Osteocyte (in vitro differentiated cells): ENCODE data around the gene CCSER1. TPM values are rescaled to one million over a fixed set of nuclear protein-coding genes. Genes with fewer than 3 reads are reported as not detected.
"Not testable (repeated sequence)": the region's sequence is repeated elsewhere in the genome, so short reads cannot be mapped to it uniquely, and the experiment has no call there.

Experiments
- DNase-seq: peaks from one replicate; pipeline ENCODE4 v3.0.0; 2021; ENCODE audit warnings: mixed read lengths; ENCODE audit not compliant: unreplicated experiment; ENCODE audit errors: extremely low spot score
- H3K27ac Mint-ChIP-seq: one replicate; pipeline ENCODE4 v1.8.0; 2021; ENCODE audit warnings: mild to moderate bottlenecking, mixed read lengths; ENCODE audit not compliant: unreplicated experiment
- H3K27me3 Mint-ChIP-seq: one replicate; pipeline ENCODE4 v1.8.0; 2021; ENCODE audit warnings: mixed read lengths; ENCODE audit not compliant: unreplicated experiment
- H3K36me3 Mint-ChIP-seq: one replicate; pipeline ENCODE4 v1.8.0; 2021; ENCODE audit warnings: mixed read lengths; ENCODE audit not compliant: unreplicated experiment
- H3K4me1 Mint-ChIP-seq: one replicate; pipeline ENCODE4 v1.8.0; 2021; ENCODE audit warnings: mixed read lengths; ENCODE audit not compliant: unreplicated experiment
- H3K4me3 Mint-ChIP-seq: one replicate; pipeline ENCODE4 v1.8.0; 2021; ENCODE audit warnings: mild to moderate bottlenecking, moderate library complexity, mixed read lengths; ENCODE audit not compliant: unreplicated experiment
- H3K9me3 Mint-ChIP-seq: one replicate; pipeline ENCODE4 v1.8.0; 2021; ENCODE audit warnings: mixed read lengths; ENCODE audit not compliant: unreplicated experiment
- total RNA-seq: library from RNA; stranded (reverse); gene quantifications from 2 replicates; pipeline ENCODE4 v1.2.1, GENCODE V29; 2021
- TF ChIP-seq, protein P1 (sequence below): fragments of 200-600 bp; sonication (generic); IDR thresholded peaks from 2 replicates; pipeline ENCODE4 v1.5.0; 2021; ENCODE audit warnings: antibody characterized with exemption, mild to moderate bottlenecking, moderate library complexity

Gene CCSER1
- total RNA-seq, 1 donor from 2014 or later, result not detected

DNA sequence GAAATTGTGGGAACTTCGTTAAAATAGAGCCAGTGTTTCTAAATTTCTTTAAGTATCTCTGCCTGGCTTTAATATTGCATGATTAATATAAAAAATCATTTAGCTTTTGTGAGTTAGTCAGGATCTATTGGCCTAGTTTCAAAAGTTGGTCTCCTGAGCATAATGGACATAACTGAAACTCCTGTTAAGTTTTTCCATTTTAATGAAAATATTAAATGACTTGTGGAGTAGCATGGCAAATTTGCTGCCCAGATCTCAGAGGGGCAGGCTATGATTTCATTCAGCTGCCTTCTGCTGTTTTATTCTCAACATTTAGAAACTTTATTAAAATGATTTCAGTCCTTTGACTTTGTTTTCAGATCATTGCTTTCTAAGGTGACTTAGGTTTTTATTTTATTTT is 1213.6 kb downstream of the CCSER1 start:
- peaks cover under 1% of the 10 kb centered on the region for H3K27me3 Mint-ChIP-seq
- TF ChIP-seq, protein P1, sequence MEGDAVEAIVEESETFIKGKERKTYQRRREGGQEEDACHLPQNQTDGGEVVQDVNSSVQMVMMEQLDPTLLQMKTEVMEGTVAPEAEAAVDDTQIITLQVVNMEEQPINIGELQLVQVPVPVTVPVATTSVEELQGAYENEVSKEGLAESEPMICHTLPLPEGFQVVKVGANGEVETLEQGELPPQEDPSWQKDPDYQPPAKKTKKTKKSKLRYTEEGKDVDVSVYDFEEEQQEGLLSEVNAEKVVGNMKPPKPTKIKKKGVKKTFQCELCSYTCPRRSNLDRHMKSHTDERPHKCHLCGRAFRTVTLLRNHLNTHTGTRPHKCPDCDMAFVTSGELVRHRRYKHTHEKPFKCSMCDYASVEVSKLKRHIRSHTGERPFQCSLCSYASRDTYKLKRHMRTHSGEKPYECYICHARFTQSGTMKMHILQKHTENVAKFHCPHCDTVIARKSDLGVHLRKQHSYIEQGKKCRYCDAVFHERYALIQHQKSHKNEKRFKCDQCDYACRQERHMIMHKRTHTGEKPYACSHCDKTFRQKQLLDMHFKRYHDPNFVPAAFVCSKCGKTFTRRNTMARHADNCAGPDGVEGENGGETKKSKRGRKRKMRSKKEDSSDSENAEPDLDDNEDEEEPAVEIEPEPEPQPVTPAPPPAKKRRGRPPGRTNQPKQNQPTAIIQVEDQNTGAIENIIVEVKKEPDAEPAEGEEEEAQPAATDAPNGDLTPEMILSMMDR, result no peak
- no peaks in the 10 kb centered on the region for H3K4me1 Mint-ChIP-seq
- H3K36me3 Mint-ChIP-seq, result no peaks in the 10 kb centered on the region
- H3K9me3 Mint-ChIP-seq, result no peaks in the 10 kb centered on the region
- no peak for DNase-seq
- H3K27ac Mint-ChIP-seq, result no peak overlapping the region
- H3K4me3 Mint-ChIP-seq, result no peak overlapping the region

DNA sequence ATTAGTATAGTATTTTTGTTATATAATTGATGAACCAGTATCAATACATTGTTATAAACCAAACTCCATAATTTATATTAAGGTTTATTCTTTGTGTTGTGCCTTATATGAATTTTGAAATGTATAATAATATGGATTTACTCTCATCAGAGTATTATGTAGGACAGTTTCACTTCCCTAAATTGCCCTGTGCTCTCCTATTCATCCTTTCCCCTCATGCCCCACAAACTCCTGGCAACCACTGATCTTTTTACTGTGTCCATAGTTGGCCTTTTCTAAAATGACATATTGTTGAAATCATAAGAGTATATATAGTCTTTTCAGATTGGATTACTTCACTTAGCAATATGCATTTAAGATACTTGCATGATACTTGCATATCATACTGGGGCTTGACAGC is 1218.4 kb downstream of the CCSER1 start:
- no peak for DNase-seq
- Mint-ChIP-seq H3K4me3 (no peak overlapping the region), H3K27ac (no peak overlapping the region), H3K4me1 (no peaks in the 10 kb centered on the region), H3K36me3 (no peaks in the 10 kb centered on the region), H3K27me3 (no peaks in the 10 kb centered on the region), H3K9me3 (no peaks in the 10 kb centered on the region)
- TF ChIP-seq, protein P1, result no peak

DNA sequence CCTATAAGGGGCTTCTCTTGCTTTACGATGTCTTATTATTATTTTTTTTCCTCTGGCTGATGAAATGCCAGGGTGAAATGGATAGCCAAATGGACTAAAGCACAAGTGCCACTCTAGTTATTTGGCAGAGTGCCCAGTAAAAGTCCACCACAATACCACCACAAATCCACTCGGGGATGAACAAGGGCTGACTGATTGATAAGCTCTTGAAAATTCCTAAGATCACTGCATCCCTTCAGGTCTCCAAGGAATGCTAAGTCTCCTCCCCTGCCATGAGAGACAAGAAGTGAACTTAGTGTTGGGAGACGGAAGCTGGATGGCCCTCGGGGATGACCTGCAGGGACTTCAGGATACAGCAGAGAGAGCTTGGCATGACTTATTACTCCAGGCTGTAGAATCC is 1229.3 kb downstream of the CCSER1 start:
- not testable (repeated sequence) for H3K36me3 Mint-ChIP-seq, H3K4me3 Mint-ChIP-seq, H3K4me1 Mint-ChIP-seq, H3K27me3 Mint-ChIP-seq, DNase-seq, H3K27ac Mint-ChIP-seq
- H3K9me3 Mint-ChIP-seq, result peaks cover 18% of the 10 kb centered on the region

DNA sequence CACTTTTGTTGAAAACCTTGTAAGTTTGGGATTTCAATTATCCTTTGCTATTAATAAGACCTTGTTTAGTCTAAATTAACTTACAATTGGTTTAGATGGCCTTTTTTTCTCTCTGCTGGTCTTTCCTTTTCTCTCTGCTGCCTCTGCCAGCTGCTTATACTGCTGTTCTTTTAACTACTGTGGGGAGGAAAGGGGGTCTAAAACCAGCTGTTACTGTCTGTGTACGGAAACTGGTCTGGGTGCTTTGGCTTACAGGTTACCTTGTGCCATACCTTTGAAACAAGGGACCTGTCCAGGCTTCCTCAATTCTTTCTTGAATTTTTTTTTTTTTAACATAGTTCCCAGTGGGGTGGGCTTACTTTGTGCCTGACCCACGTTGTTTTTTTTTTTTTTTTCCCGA is 1230.8 kb downstream of the CCSER1 start:
- not testable (repeated sequence) for H3K36me3 Mint-ChIP-seq, H3K27me3 Mint-ChIP-seq, H3K4me1 Mint-ChIP-seq, H3K4me3 Mint-ChIP-seq, DNase-seq, H3K27ac Mint-ChIP-seq
- H3K9me3 Mint-ChIP-seq, result peaks cover 13% of the 10 kb centered on the region

DNA sequence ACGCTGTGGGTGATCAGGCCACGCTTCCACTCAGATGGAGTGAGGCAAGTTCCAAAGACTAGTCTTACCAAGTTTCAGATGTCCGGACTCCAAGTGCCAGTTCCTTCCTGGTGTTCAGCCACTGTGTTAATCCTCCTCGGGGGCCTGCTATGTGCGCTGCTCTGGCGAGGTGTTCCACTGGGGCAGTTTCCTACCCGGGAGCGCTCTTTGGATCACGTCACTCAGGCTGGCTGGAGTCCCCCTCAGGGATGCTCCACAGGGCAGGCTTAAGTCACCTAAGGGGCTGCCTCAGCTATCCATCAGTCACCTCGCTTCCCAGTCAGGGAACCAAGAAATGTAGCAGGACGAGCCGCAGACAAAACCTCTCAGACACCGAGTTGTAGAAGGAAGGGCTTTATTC is 1231.4 kb downstream of the CCSER1 start:
- H3K27ac Mint-ChIP-seq, H3K36me3 Mint-ChIP-seq, H3K4me3 Mint-ChIP-seq, H3K9me3 Mint-ChIP-seq, H3K27me3 Mint-ChIP-seq, DNase-seq, H3K4me1 Mint-ChIP-seq: not testable (repeated sequence)

DNA sequence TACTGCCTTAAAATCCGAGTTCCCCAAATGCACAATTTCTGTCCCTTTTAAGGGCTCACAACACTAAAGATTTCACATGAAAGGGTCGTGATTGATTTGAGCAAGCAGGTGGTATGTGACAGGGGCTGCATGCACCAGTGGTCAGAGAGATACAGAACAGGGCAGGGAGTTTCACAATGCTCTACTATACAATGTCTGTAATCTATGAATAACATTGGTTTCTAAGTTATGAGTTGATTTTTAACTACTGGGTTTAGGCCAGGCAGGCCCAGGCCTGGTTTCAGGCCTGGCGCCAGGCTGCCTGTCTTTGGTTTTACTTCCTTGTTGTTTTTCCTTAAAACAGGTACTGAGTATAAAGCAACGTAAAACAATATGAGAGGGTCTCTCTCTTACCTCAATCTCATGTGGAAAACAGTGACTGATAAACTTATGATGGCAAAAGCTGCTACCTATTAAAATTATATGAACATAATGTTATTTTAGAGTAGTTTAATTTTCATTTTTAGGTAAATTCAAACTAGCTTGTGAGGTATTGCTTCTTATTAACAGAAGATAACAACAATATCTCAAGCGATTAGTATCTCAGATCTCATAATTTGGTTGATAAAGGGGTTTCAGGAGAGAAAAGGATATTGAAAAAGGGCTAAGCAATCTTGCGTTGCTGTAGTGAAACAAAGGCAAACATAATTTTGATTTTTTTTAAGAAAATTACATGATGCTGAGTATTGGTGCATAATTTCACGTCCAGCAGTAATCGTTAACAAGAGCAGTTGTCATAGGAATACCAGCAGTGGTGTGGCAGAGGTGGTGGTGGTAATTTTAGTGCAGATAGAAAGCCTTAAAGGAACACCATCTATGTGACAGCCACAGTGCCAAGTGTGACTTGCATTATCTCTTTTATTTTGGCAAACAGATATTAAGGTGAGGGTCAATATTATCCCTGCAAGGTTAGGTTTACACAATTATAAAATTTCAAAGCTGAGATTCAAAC is 1232.1 kb downstream of the CCSER1 start:
- TF ChIP-seq, protein P1, result no peak
- no peak overlapping the region for H3K27ac Mint-ChIP-seq
- H3K9me3 Mint-ChIP-seq, result peaks cover 8% of the 10 kb centered on the region

More for the DNA sequence above, 1232.1 kb downstream of the CCSER1 start:
- no peak for DNase-seq
- Mint-ChIP-seq H3K4me1 (no peaks in the 10 kb centered on the region), H3K4me3 (no peak overlapping the region), H3K27me3 (no peaks in the 10 kb centered on the region), H3K36me3 (no peaks in the 10 kb centered on the region)
